Measurements from ENCODE around the gene IPO4.
A peak's percentile ranks its signal among the peaks of the same experiment; 100 is the strongest.

Gene IPO4

DNA sequence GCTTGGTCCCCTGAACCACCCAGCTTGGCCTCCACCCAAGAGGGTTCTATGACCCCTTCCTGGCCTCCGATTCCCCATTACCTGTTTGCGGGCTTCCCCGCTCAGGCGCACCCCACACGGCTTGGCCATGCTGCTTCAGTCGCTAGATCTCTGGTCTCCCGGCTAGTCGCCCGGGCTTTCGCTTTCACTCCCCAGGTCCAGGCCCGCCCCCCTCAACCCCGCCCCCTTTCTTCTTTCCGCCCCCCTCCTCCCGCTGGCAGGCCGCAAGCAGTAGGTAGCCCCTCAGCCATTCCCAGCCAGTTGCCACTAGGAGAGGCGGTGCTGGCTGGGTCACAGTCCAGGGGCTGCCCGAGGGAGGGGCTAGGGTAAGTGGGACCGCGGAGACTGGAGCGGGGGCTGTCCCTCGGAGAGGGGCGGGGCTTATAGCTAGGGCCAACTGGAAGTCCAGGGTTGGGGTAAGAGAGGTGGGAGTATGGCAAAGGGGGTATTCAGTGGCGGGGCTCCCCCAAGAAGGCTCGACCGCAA is 42.1 kb downstream of the IPO4 start, which contains the start of gene PSME2:
TSS of gene PSME2 (minus strand) at position 158 of the 525 bp plus-strand sequence. CDS start at position 129, 29 bp downstream.
- H3K4me3 ChIP-seq (replicated peaks; ENCODE audit: low read depth, low read length): peak within 1 kb of the TSS; percentile 75
- TF ChIP-seq, protein P1, sequence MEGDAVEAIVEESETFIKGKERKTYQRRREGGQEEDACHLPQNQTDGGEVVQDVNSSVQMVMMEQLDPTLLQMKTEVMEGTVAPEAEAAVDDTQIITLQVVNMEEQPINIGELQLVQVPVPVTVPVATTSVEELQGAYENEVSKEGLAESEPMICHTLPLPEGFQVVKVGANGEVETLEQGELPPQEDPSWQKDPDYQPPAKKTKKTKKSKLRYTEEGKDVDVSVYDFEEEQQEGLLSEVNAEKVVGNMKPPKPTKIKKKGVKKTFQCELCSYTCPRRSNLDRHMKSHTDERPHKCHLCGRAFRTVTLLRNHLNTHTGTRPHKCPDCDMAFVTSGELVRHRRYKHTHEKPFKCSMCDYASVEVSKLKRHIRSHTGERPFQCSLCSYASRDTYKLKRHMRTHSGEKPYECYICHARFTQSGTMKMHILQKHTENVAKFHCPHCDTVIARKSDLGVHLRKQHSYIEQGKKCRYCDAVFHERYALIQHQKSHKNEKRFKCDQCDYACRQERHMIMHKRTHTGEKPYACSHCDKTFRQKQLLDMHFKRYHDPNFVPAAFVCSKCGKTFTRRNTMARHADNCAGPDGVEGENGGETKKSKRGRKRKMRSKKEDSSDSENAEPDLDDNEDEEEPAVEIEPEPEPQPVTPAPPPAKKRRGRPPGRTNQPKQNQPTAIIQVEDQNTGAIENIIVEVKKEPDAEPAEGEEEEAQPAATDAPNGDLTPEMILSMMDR (IDR thresholded peaks at IDR 0.05; ENCODE audit: low read depth, low read length, missing control alignments): no peak
- DNase-seq (ENCODE audit: extremely low read depth, low read depth): peak; percentile 85

DNA sequence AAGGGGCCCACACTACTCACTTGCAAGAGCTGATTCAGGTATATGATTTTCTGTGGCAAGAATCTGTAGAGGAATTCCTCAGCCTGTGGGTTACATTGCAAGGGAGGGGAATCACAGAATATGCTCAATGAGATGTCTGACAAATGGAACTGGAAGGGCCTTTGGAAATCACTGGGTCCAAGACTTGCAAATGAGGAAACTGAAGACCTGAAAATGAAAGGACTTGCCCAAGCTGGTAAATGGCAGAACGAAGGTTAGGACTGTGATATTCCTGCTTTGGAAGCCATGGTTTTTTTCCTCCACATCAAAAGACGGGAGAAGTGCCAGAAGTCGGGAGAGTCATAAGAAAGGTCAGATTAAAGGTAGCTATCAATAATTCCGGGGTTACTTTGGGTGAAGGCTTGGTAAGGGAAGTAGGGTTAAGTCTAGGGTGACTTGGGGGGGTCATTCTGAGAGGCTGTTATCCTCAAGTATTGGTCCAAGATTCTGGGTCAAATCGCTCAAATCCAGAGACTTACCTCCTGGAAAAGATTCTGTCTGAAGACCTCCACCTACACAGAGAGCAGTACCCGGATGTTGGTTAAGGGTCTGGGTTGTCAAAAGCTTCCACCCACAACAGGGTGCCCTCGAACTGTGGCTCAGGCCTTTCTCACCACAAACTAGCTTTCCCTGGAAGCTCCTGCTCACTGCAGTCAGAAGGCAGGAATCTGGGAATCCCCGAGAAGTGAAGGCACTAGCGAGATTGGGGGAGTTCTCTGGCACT is 42.7 kb downstream of the IPO4 start:
- TF ChIP-seq, protein P1 (IDR thresholded peaks at IDR 0.05; ENCODE audit: low read depth, low read length, missing control alignments): no peak
- peak overlapping the region; percentile 75 for H3K4me3 ChIP-seq (replicated peaks; ENCODE audit: low read depth, low read length)
- DNase-seq (ENCODE audit: extremely low read depth, low read depth): no peak

DNA sequence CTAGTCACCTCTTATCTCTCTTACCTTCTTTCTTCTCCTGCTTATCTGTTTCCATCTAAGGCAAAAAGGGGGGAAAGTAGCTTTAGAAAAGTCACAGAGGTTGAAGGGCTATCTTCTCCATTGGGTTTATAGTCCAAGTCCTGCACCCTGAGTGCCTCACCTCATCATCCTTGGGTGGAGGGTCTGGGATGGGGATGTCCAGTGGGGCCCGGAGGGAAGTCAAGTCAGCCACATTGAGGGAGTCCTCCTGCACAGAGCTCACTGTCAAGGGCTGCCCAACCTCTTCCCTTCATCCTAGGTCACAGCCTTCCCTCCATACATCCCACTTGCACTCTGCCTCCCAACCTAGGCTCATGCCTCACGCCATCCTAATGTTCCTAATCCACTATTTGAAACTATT is 43.4 kb downstream of the IPO4 start:
- TF ChIP-seq, protein P1 (IDR thresholded peaks at IDR 0.05; ENCODE audit: low read depth, low read length, missing control alignments): no peak
- peak overlapping the region; percentile 75 for H3K4me3 ChIP-seq (replicated peaks; ENCODE audit: low read depth, low read length)
- no peak for DNase-seq (ENCODE audit: extremely low read depth, low read depth)

DNA sequence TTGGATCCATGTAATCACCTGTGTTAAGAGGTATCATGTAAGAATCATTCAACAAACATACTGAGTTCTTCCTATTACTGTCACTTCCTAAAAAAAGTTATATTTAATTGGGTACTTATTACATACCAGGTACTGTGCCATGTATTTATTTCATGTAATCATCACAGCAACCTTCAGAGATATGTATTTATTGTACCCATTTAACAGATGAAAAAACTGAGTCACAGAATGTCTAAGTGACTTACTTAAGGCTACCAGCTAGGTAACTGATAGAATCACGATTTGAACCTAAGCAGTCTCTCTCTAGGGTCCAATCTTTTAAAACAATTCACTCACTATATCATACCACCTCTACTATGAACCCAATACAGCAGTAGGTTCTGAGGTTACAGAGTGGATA is 44.2 kb downstream of the IPO4 start:
- no peak for DNase-seq (ENCODE audit: extremely low read depth, low read depth)
- no peak overlapping the region for H3K4me3 ChIP-seq (replicated peaks; ENCODE audit: low read depth, low read length)
- TF ChIP-seq, protein P1 (IDR thresholded peaks at IDR 0.05; ENCODE audit: low read depth, low read length, missing control alignments): no peak

DNA sequence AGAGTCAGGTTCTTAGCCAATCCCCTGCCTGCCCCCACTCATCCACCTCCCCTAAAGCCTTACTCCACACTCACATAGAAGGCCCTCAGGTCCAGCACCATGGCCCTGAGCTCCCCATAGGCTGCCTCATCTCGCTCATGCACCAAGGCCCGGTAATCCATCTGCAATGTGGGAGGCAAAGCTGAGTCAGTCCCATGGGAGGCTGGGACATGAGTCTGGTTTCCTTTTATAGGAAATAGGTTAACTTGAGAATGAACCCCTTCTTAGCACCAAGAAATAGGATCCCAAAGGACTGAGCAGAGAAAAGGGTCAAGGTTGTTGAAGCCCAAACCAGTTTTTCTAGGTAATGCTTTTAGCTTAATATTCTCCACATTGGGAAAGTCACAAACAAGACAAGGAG is 45.1 kb downstream of the IPO4 start:
- no peak overlapping the region for H3K4me3 ChIP-seq (replicated peaks; ENCODE audit: low read depth, low read length)
- TF ChIP-seq, protein P1 (IDR thresholded peaks at IDR 0.05; ENCODE audit: low read depth, low read length, missing control alignments): no peak
- DNase-seq (ENCODE audit: extremely low read depth, low read depth): no peak

DNA sequence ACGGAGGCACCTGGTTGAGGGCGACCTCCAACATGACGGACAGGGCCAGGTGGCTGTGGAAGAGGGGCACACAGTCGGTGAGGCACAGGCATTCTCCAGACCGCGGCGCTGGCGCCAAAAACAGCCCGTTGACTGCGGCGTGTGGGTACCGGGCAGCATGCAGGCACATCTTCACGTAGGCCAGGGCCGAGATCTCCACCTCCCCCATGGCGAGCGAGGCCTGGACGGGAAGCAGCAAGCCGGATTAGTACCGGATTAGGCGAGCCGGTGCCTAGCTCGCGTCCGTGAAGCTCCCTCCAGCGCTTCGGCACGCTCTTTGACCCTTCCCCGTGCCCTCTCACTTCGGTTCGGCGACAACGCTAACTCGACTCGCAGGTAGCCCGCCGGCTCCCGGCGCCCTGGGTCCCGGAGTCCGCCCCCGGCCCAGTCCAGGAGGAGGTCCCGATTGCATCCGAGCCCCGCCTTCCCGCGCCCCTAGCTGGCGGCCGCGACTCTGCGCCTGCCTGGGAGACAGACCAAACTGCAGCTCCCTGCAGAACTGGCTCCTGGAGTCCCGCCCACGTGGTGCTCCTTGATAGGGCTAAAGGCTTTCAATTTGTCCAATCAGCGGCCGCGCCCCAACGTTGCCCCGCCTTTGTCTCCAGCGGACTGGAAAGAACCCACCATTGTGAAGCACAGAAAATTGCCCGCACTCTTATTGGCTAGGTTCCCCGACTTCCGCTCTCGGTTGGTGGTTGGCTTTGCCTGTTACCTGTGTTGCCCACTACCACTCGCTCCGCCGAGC is 47.3 kb downstream of the IPO4 start, which contains the start of gene EMC9:
TSS of gene EMC9 (minus strand) at position 495 of the 784 bp plus-strand sequence. CDS start at position 208, 287 bp downstream.
- TF ChIP-seq, protein P1 (IDR thresholded peaks at IDR 0.05; ENCODE audit: low read depth, low read length, missing control alignments): peak; percentile 28
- DNase-seq (ENCODE audit: extremely low read depth, low read depth): peak; percentile 99
- H3K4me3 ChIP-seq (replicated peaks; ENCODE audit: low read depth, low read length): peak within 1 kb of the TSS; percentile 81
